Heart left ventricle (tissue), 13 donors: ENCODE measurements around the gene LRP2.

Experiments used
- POLR2A ChIP-seq, 2 donors: fragments of 450-650 bp; IDR thresholded peaks; one replicate each; pipeline ENCODE4 v1.6.1; 2017; ENCODE audit warnings: antibody characterized with exemption in 2 of 2, mild to moderate bottlenecking in 2 of 2, moderate library complexity in 2 of 2
- TF ChIP-seq, protein P1 (sequence below), 12 donors: fragments of 200-600 bp; sonication (generic) in 4 of 12; IDR thresholded peaks; one replicate each; pipeline versions ENCODE4 v1.5.0 to v1.8.0; 2018 to 2022; ENCODE audit warnings: antibody characterized with exemption in 12 of 12, mild to moderate bottlenecking in 5 of 12
- donor health status: ischemic (EF 13 %, LVEDD 7.1; RV severe dilation, severe dysfunction).
- donor health status: DM: no; HTN: yes; CAD: no.
- donor health status: DM: no; HTN: no; CAD: no.
- donor health status: ischemic (EF 25% LVEDD 6.9; RV normal size, moderate dysfunction).
- donor health status: ischemic (EF 25% LVEDD 5.7; RV mildly dilated, moderate dysfunction).
- donor health status: ischemic (EF 35%, LVEDD 5.7; RV mildly dilated, moderate dysfunction).
- donor health status: nonischemic (EF 11% LVEDD 7.7; RV severe dilation, severe dysfunction).
- donor health status: DM: yes; HTN: yes; CAD: no.
- donor health status: PGD.
- donor health status: ischemic (EF 29% LVEDD 5.4; RV normal size, mild dysfunction).
- donor health status: nonischemic (EF 23%, LVEDD 6.1; RV moderate dilation, normal function).

DNA sequence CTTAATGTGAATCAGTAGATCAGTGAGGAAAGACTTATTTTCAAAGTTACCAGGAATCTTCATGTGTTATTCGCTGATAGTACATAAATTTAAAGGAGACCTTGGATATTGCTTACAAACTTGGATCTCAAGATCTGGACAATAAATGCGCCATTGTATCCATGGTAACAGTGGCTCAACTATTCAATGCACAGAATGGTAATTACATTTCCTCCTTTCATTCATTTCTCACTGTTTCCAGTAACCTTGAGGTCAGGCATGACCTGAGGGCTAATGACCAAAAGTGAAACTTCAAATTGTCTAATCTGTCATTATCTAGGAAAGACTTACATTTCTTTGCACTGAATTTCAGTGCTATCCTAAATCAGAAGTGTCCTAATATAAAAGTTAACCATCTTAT is 8.1 kb downstream of the LRP2 start:
- TF ChIP-seq, protein P1, sequence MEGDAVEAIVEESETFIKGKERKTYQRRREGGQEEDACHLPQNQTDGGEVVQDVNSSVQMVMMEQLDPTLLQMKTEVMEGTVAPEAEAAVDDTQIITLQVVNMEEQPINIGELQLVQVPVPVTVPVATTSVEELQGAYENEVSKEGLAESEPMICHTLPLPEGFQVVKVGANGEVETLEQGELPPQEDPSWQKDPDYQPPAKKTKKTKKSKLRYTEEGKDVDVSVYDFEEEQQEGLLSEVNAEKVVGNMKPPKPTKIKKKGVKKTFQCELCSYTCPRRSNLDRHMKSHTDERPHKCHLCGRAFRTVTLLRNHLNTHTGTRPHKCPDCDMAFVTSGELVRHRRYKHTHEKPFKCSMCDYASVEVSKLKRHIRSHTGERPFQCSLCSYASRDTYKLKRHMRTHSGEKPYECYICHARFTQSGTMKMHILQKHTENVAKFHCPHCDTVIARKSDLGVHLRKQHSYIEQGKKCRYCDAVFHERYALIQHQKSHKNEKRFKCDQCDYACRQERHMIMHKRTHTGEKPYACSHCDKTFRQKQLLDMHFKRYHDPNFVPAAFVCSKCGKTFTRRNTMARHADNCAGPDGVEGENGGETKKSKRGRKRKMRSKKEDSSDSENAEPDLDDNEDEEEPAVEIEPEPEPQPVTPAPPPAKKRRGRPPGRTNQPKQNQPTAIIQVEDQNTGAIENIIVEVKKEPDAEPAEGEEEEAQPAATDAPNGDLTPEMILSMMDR (IDR thresholded peaks at IDR 0.05), result no peak
- no peak for TF ChIP-seq POLR2A (IDR thresholded peaks at IDR 0.05)
